Measurements from ENCODE around the gene CCSER1.
A peak's percentile ranks its signal among the peaks of the same experiment; 100 is the strongest.

Gene CCSER1

DNA sequence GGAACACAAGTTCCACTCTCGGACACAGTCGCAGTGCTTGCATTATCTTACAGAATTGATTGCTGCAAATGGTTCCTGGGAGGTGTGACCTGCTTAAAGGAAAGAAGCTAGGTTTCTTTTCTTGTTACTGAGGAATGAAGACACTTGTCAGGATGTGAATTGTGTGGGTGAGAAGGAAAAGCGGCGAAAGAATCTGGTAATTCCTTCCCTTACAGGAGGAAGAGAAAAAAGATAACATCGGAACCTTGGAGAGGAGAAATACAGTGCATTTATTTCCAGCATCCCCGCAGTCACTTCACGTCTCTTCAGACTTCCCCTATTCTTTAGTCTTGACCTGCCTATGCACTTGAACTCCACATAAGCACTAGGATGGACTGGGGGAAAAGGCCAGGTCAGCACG lies 389 bp upstream of the CCSER1 start:
- no peak overlapping the region for H4K12ac ChIP-seq (ENCODE audit: low read depth, low read length)
- H3K23ac ChIP-seq (ENCODE audit: low read length): no peak overlapping the region
- H3K36me3 ChIP-seq (ENCODE audit: control insufficient read depth in 1 of 2, insufficient read depth in 2 of 2, low read length in 2 of 2): no peaks in the 10 kb centered on the region
- peak overlapping the region; percentile 51 for H3K4me3 ChIP-seq (ENCODE audit: low read depth, low read length)
- H3K9me3 ChIP-seq (ENCODE audit: insufficient read depth, low read depth, low read length): no peaks in the 10 kb centered on the region
- no peaks in the 10 kb centered on the region for H3K27me3 ChIP-seq (ENCODE audit: insufficient read depth, low read length)
- peaks cover 8% of the 10 kb centered on the region for H3K79me2 ChIP-seq (ENCODE audit: control insufficient read depth, insufficient read depth, low read length, poor library complexity)
- no peak overlapping the region for H4K91ac ChIP-seq (ENCODE audit: low read depth, low read length)
- H2BK5ac ChIP-seq (ENCODE audit: low read depth, low read length, poor library complexity): no peak overlapping the region
- H3K14ac ChIP-seq (ENCODE audit: low read length): no peak overlapping the region
- H3K18ac ChIP-seq (ENCODE audit: low read length): no peak overlapping the region
- no CpG with 5 or more reads among the region's 8 CpGs for WGBS (ENCODE audit: extremely low coverage, insufficient coverage, insufficient read length)
- H3K79me1 ChIP-seq (ENCODE audit: low read length): peaks cover 10% of the 10 kb centered on the region
- H2AK5ac ChIP-seq (ENCODE audit: low read length): no peak overlapping the region
- H3K4me1 ChIP-seq (ENCODE audit: control insufficient read depth in 1 of 2, insufficient read depth in 2 of 2, low read length in 2 of 2): peaks cover 0 to 2% of the 10 kb centered on the region in 2 experiments
- peak in 1 of 2 donors; percentile 10 for DNase-seq
- no peak overlapping the region for H2BK12ac ChIP-seq (ENCODE audit: low read length)
- peak overlapping the region; percentile 65 for H2AFZ ChIP-seq (ENCODE audit: insufficient read depth, low read length, poor library complexity)
- no peak overlapping the region for H4K8ac ChIP-seq (ENCODE audit: low read depth, low read length)
- H3K4ac ChIP-seq (ENCODE audit: low read depth, low read length): no peak overlapping the region
- no peak overlapping the region for H3K9ac ChIP-seq (ENCODE audit: low read length)
- H2BK120ac ChIP-seq (ENCODE audit: insufficient read depth, low read length, poor library complexity): no peak overlapping the region
- peak overlapping the region; percentile 97 for H3K4me2 ChIP-seq (ENCODE audit: low read length)
- no peak overlapping the region for H3K27ac ChIP-seq (ENCODE audit: low read depth, low read length)

DNA sequence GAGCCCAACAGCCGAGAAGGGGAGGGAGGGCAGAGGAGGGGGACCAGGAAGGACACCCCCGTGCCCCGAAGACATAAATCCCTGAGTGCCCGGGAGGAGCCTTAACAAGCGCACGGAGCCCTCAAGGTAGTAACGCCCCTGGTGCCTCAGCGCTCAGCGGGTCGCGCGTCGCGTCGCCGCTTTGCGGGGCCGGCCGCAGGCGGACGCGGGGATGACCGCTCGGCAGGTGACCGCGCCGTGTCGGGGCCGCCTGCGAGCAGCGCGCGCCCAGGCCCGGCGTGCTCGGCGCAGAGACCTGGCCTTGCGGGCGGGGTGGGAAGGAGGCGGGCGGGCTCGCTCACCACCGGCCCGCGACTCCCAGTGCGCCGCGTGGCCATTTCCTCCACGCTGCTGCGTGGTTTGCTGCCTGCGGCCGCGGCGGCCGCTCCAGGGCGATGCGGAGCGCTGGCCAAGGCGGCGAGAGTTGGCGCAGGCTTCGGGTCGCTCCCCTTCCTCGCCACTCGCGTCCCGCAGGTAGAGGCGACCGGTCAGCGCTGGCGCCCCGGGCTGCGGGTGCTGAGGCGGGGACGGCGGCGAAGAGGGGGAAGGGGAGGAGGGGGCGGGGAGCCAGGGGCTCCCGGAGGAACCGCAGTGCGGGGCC lies 632 bp downstream of the CCSER1 start:
- peaks cover 10% of the 10 kb centered on the region for H3K79me1 ChIP-seq (ENCODE audit: low read length)
- H2AK5ac ChIP-seq (ENCODE audit: low read length): no peak overlapping the region
- peaks cover 0 to 2% of the 10 kb centered on the region in 2 experiments for H3K4me1 ChIP-seq (ENCODE audit: control insufficient read depth in 1 of 2, insufficient read depth in 2 of 2, low read length in 2 of 2)
- H4K8ac ChIP-seq (ENCODE audit: low read depth, low read length): peak overlapping the region; percentile 17
- no peaks in the 10 kb centered on the region for H3K27me3 ChIP-seq (ENCODE audit: insufficient read depth, low read length)
- no peak overlapping the region for H2BK12ac ChIP-seq (ENCODE audit: low read length)
- no peaks in the 10 kb centered on the region for H3K9me3 ChIP-seq (ENCODE audit: insufficient read depth, low read depth, low read length)
- peak overlapping the region; percentile 36 for H3K14ac ChIP-seq (ENCODE audit: low read length)
- peak overlapping the region; percentile 65 for H2AFZ ChIP-seq (ENCODE audit: insufficient read depth, low read length, poor library complexity)
- H3K36me3 ChIP-seq (ENCODE audit: control insufficient read depth in 1 of 2, insufficient read depth in 2 of 2, low read length in 2 of 2): no peaks in the 10 kb centered on the region
- peak overlapping the region; percentile 77 for H3K9ac ChIP-seq (ENCODE audit: low read length)
- peaks cover 8% of the 10 kb centered on the region for H3K79me2 ChIP-seq (ENCODE audit: control insufficient read depth, insufficient read depth, low read length, poor library complexity)
- H3K4me3 ChIP-seq (ENCODE audit: low read depth, low read length): peak overlapping the region; percentile 96
- H2BK5ac ChIP-seq (ENCODE audit: low read depth, low read length, poor library complexity): no peak overlapping the region
- H4K12ac ChIP-seq (ENCODE audit: low read depth, low read length): peak overlapping the region; percentile 71
- H3K27ac ChIP-seq (ENCODE audit: low read depth, low read length): peak overlapping the region; percentile 13
- no peak overlapping the region for H3K4ac ChIP-seq (ENCODE audit: low read depth, low read length)
- H3K18ac ChIP-seq (ENCODE audit: low read length): peak overlapping the region; percentile 28
- DNase-seq: peak; percentile 35 to 54
- H2BK120ac ChIP-seq (ENCODE audit: insufficient read depth, low read length, poor library complexity): peak overlapping the region; percentile 52
- no peak overlapping the region for H3K23ac ChIP-seq (ENCODE audit: low read length)
- WGBS (ENCODE audit: extremely low coverage, insufficient coverage, insufficient read length): no CpG with 5 or more reads among the region's 81 CpGs
- H3K4me2 ChIP-seq (ENCODE audit: low read length): peak overlapping the region; percentile 97
- H4K91ac ChIP-seq (ENCODE audit: low read depth, low read length): peak overlapping the region; percentile 50

DNA sequence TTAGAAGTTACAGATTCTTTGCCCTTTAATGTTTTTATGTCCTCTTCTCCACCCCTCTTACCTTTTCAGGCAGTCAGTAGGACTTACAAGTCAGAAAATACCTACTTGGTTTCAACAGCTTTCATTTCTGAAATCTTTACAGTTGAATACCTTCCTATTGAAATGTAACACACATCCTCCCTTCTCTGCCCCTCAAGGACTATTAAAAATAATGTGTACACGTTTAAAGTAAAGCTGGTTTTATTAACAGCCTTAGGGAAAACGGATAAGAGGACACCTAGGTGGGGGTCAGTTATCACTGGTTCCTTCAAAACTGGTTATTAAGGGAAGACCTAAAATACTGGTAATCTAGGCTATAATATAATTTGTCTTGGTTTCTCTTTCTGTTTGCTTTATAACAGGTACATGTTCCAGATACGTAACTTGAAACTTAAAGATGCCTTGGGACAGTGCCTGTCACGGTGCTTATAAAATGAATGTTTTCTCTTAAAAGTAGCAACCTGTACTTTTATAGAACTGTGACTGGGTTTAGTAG lies 1.8 kb downstream of the CCSER1 start:
- H3K23ac ChIP-seq (ENCODE audit: low read length): no peak overlapping the region
- H3K4me1 ChIP-seq (ENCODE audit: control insufficient read depth in 1 of 2, insufficient read depth in 2 of 2, low read length in 2 of 2): peaks cover 0 to 2% of the 10 kb centered on the region in 2 experiments
- H3K4me3 ChIP-seq (ENCODE audit: low read depth, low read length): no peak overlapping the region
- H3K27me3 ChIP-seq (ENCODE audit: insufficient read depth, low read length): no peaks in the 10 kb centered on the region
- H3K79me2 ChIP-seq (ENCODE audit: control insufficient read depth, insufficient read depth, low read length, poor library complexity): peaks cover 8% of the 10 kb centered on the region
- H3K79me1 ChIP-seq (ENCODE audit: low read length): peaks cover 10% of the 10 kb centered on the region
- H2AK5ac ChIP-seq (ENCODE audit: low read length): no peak overlapping the region
- no peak overlapping the region for H3K18ac ChIP-seq (ENCODE audit: low read length)
- H3K9ac ChIP-seq (ENCODE audit: low read length): no peak overlapping the region
- no CpG with 5 or more reads among the region's 4 CpGs for WGBS (ENCODE audit: extremely low coverage, insufficient coverage, insufficient read length)
- no peak overlapping the region for H3K14ac ChIP-seq (ENCODE audit: low read length)
- H4K8ac ChIP-seq (ENCODE audit: low read depth, low read length): no peak overlapping the region
- no peak overlapping the region for H2AFZ ChIP-seq (ENCODE audit: insufficient read depth, low read length, poor library complexity)
- H3K4me2 ChIP-seq (ENCODE audit: low read length): peak overlapping the region; percentile 97
- no peak overlapping the region for H3K27ac ChIP-seq (ENCODE audit: low read depth, low read length)
- H2BK5ac ChIP-seq (ENCODE audit: low read depth, low read length, poor library complexity): no peak overlapping the region
- H3K4ac ChIP-seq (ENCODE audit: low read depth, low read length): no peak overlapping the region
- no peaks in the 10 kb centered on the region for H3K9me3 ChIP-seq (ENCODE audit: insufficient read depth, low read depth, low read length)
- DNase-seq: no peak
- H2BK120ac ChIP-seq (ENCODE audit: insufficient read depth, low read length, poor library complexity): no peak overlapping the region
- H2BK12ac ChIP-seq (ENCODE audit: low read length): no peak overlapping the region
- H4K91ac ChIP-seq (ENCODE audit: low read depth, low read length): no peak overlapping the region
- H3K36me3 ChIP-seq (ENCODE audit: control insufficient read depth in 1 of 2, insufficient read depth in 2 of 2, low read length in 2 of 2): no peaks in the 10 kb centered on the region
- H4K12ac ChIP-seq (ENCODE audit: low read depth, low read length): no peak overlapping the region

DNA sequence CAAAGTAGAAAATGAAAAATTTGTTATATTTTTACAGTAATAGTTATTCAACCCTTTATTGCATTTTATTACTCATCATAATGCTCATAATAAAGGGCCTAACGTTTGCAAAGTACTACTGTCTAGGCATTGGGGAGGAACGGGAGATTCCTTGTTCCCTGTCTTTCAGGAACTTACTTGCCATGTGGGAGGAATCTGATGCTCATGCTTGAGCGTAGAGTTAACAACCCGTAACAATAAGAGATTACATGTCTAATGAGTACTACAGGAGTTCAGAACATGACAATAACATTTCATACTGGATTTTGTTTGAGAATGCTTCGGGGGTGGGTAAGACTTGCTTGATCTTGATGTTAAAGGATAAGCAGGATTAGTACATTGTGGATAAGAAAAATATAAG lies 2.9 kb downstream of the CCSER1 start:
- Histone ChIP-seq H2BK120ac (ENCODE audit: insufficient read depth, low read length, poor library complexity) (no peak overlapping the region), H4K8ac (ENCODE audit: low read depth, low read length) (no peak overlapping the region), H3K4me2 (ENCODE audit: low read length) (no peak overlapping the region), H2AK5ac (ENCODE audit: low read length) (no peak overlapping the region), H3K36me3 (ENCODE audit: control insufficient read depth in 1 of 2, insufficient read depth in 2 of 2, low read length in 2 of 2) (no peaks in the 10 kb centered on the region), H2AFZ (ENCODE audit: insufficient read depth, low read length, poor library complexity) (no peak overlapping the region), H2BK12ac (ENCODE audit: low read length) (no peak overlapping the region), H3K9me3 (ENCODE audit: insufficient read depth, low read depth, low read length) (no peaks in the 10 kb centered on the region), H3K18ac (ENCODE audit: low read length) (no peak overlapping the region), H4K12ac (ENCODE audit: low read depth, low read length) (no peak overlapping the region), H3K79me1 (ENCODE audit: low read length) (peaks cover 10% of the 10 kb centered on the region), H3K4ac (ENCODE audit: low read depth, low read length) (no peak overlapping the region), H3K9ac (ENCODE audit: low read length) (no peak overlapping the region), H3K14ac (ENCODE audit: low read length) (no peak overlapping the region), H3K79me2 (ENCODE audit: control insufficient read depth, insufficient read depth, low read length, poor library complexity) (peaks cover 8% of the 10 kb centered on the region), H3K4me1 (ENCODE audit: control insufficient read depth in 1 of 2, insufficient read depth in 2 of 2, low read length in 2 of 2) (peaks cover 0 to 2% of the 10 kb centered on the region in 2 experiments), H3K27ac (ENCODE audit: low read depth, low read length) (no peak overlapping the region), H4K91ac (ENCODE audit: low read depth, low read length) (no peak overlapping the region), H3K23ac (ENCODE audit: low read length) (no peak overlapping the region), H3K27me3 (ENCODE audit: insufficient read depth, low read length) (no peaks in the 10 kb centered on the region), H3K4me3 (ENCODE audit: low read depth, low read length) (no peak overlapping the region), H2BK5ac (ENCODE audit: low read depth, low read length, poor library complexity) (no peak overlapping the region)
- WGBS (ENCODE audit: extremely low coverage, insufficient coverage, insufficient read length): no CpG with 5 or more reads among the region's 5 CpGs
- no peak for DNase-seq

Data from trophoblast cell (in vitro differentiated cells and primary cell).